ENCODE results near the gene GTF2H2. TPM values are rescaled to one million over a fixed set of nuclear protein-coding genes. Genes with fewer than 3 reads are reported as not detected.
"Not testable (repeated sequence)": the region's sequence is repeated elsewhere in the genome, so short reads cannot be mapped to it uniquely, and the experiment has no call there.

The GTF2H2 gene
- total RNA-seq, 4 donors from 2014 or later: 7.2 to 17.0 (median 11.2) TPM

- no peak overlapping the region for H3K4me3 ChIP-seq
- H3K27me3 ChIP-seq: no peaks in the 10 kb centered on the region
- no peaks in the 10 kb centered on the region for H3K4me1 ChIP-seq
- TF ChIP-seq POLR2A (IDR thresholded peaks at IDR 0.05) (no peak), CTCF (IDR thresholded peaks at IDR 0.05) (no peak)
- intact Hi-C loops (cut with DNase I): no loop called here
- DNase-seq: no peak
- no peaks in the 10 kb centered on the region for H3K36me3 ChIP-seq
- H3K9me3 ChIP-seq: no peaks in the 10 kb centered on the region
- H3K27ac ChIP-seq: no peak overlapping the region
- WGBS, 2 donors: 70 to 85% methylated on average over 7 to 8 of the region's 8 CpGs
Observed at GRCh38 chr5:71011194-71011792, 56.2 kb downstream of the GTF2H2 start.

- H3K4me1 ChIP-seq; H3K27ac ChIP-seq; intact Hi-C loops (cut with DNase I); H3K27me3 ChIP-seq; H3K36me3 ChIP-seq; DNase-seq; H3K4me3 ChIP-seq; H3K9me3 ChIP-seq: not testable (repeated sequence)
- 43% methylated on average over 3 of the region's 7 CpGs; no CpG with 5 or more reads in 1 of the 2 donors for WGBS, 2 donors
Observed at GRCh38 chr5:71006983-71007382, 60.5 kb downstream of the GTF2H2 start.

Other genes with a start within 250 kb of the GTF2H2 start
- 1 to 10 TPM in 2 of 4 donors, under 1 TPM in 2; 0.62 to 9.3 (median 3.4) TPM for gene SERF1A, start 167.0 kb downstream of the GTF2H2 start, total RNA-seq
- 10 to 100 TPM; 13.1 to 43.1 (median 27.3) TPM for gene SMN1, start 142.6 kb downstream of the GTF2H2 start, total RNA-seq
- gene NAIP, start 42.3 kb downstream of the GTF2H2 start, total RNA-seq: 10 to 100 TPM in 1 of 4 donors, 1 to 10 TPM in 3; 4.1 to 14.5 (median 6.8) TPM